H9 (cell line): Measurements from ENCODE around the gene FRAS1. TPM values are rescaled to one million over a fixed set of nuclear protein-coding genes. Genes with fewer than 3 reads are reported as not detected.
A peak's percentile ranks its signal among the peaks of the same experiment; 100 is the strongest.

Source experiments
- DNase-seq: peaks from one replicate; pipeline ENCODE4 v3.0.0-alpha.2; 2017
- H2AFZ ChIP-seq: one replicate; pipeline ENCODE4 v1.6.1; 2013; ENCODE audit warnings: mild to moderate bottlenecking, low read length, control low read depth, moderate library complexity
- H2AK5ac ChIP-seq: 2 replicates; pipeline ENCODE4 v1.6.1; 2013; ENCODE audit warnings: low read length, control low read depth, mixed read lengths; ENCODE audit not compliant: insufficient read length
- H2BK120ac ChIP-seq: one replicate; pipeline ENCODE4 v1.6.1; 2013; ENCODE audit warnings: low read depth, mild to moderate bottlenecking, low read length, control low read depth, inconsistent platforms; ENCODE audit not compliant: poor library complexity, severe bottlenecking
- H2BK12ac ChIP-seq: 2 replicates; pipeline ENCODE4 v1.6.1; 2013; ENCODE audit warnings: low read length, control low read depth, mixed read lengths, low read depth; ENCODE audit not compliant: insufficient read length
- H2BK15ac ChIP-seq: 2 replicates; pipeline ENCODE4 v1.6.1; 2013; ENCODE audit warnings: low read depth, low read length, control low read depth
- H2BK20ac ChIP-seq: one replicate; pipeline ENCODE4 v1.6.1; 2013; ENCODE audit warnings: low read depth, mild to moderate bottlenecking, low read length, control low read depth, inconsistent platforms; ENCODE audit not compliant: poor library complexity, severe bottlenecking
- H2BK5ac ChIP-seq: 2 replicates; pipeline ENCODE4 v1.6.1; 2013; ENCODE audit warnings: low read length, control low read depth, mixed read lengths; ENCODE audit not compliant: insufficient read length
- H3K14ac ChIP-seq: 2 replicates; pipeline ENCODE4 v1.6.1; 2013; ENCODE audit warnings: low read length, control low read depth; ENCODE audit not compliant: insufficient read depth
- H3K18ac ChIP-seq: 2 replicates; pipeline ENCODE4 v1.6.1; 2013; ENCODE audit warnings: low read depth, mild to moderate bottlenecking, mixed read lengths, low read length, control low read depth; ENCODE audit not compliant: insufficient read length
- H3K23ac ChIP-seq: 2 replicates; pipeline ENCODE4 v1.6.1; 2013; ENCODE audit warnings: low read length, control low read depth, mixed read lengths, low read depth; ENCODE audit not compliant: insufficient read length
- H3K23me2 ChIP-seq: 2 replicates; pipeline ENCODE4 v1.6.1; 2013; ENCODE audit warnings: low read depth, mild to moderate bottlenecking, mixed read lengths, low read length, control low read depth; ENCODE audit not compliant: insufficient read length, poor library complexity, severe bottlenecking
- H3K27ac ChIP-seq: 2 replicates; pipeline ENCODE4 v1.5.1; 2013; ENCODE audit warnings: low read length, control low read depth, mixed read lengths, low read depth; ENCODE audit not compliant: insufficient read length
- H3K27me3 ChIP-seq: 2 replicates; pipeline ENCODE4 v1.6.1; 2013; ENCODE audit warnings: low read length, control low read depth, inconsistent platforms; ENCODE audit not compliant: insufficient read depth
- H3K4ac ChIP-seq: 2 replicates; pipeline ENCODE4 v1.6.1; 2013; ENCODE audit warnings: low read depth, mild to moderate bottlenecking, control low read depth, inconsistent platforms, low read length, moderate library complexity
- H3K4me1 ChIP-seq: 2 replicates; pipeline ENCODE4 v1.6.1; 2013; ENCODE audit warnings: low read length, control low read depth, inconsistent platforms; ENCODE audit not compliant: insufficient read depth
- H3K4me2 ChIP-seq: 2 replicates; pipeline ENCODE4 v1.6.1; 2013; ENCODE audit warnings: low read length, control low read depth, mixed read lengths; ENCODE audit not compliant: insufficient read length, insufficient read depth
- H3K56ac ChIP-seq: 2 replicates; pipeline ENCODE4 v1.6.1; 2013; ENCODE audit warnings: low read depth, mild to moderate bottlenecking, mixed read lengths, low read length, control low read depth; ENCODE audit not compliant: insufficient read length
- H3K79me1 ChIP-seq: 2 replicates; pipeline ENCODE4 v1.6.1; 2013; ENCODE audit warnings: low read depth, mild to moderate bottlenecking, moderate library complexity, low read length, control low read depth, inconsistent platforms; ENCODE audit not compliant: insufficient read depth, poor library complexity, severe bottlenecking
- H3K79me2 ChIP-seq: 2 replicates; pipeline ENCODE4 v1.6.1; 2013; ENCODE audit warnings: low read length, control low read depth, inconsistent platforms; ENCODE audit not compliant: insufficient read depth
- H3K9ac ChIP-seq: 2 replicates; pipeline ENCODE4 v1.6.1; 2013; ENCODE audit warnings: low read length, control low read depth, mixed read lengths; ENCODE audit not compliant: insufficient read length; ENCODE audit errors: extremely low read depth
- H3K9me3 ChIP-seq: one replicate; pipeline ENCODE4 v1.6.1; 2013; ENCODE audit warnings: low read depth, low read length, inconsistent platforms; ENCODE audit not compliant: control insufficient read depth
- H3T11ph ChIP-seq: one replicate; pipeline ENCODE4 v1.6.1; 2013; ENCODE audit warnings: mild to moderate bottlenecking, low read length, control low read depth, inconsistent platforms
- H4K20me1 ChIP-seq: one replicate; pipeline ENCODE4 v1.6.1; 2013; ENCODE audit not compliant: control insufficient read depth, insufficient read length, insufficient read depth
- H4K5ac ChIP-seq: 2 replicates; pipeline ENCODE4 v1.6.1; 2013; ENCODE audit warnings: low read depth, mild to moderate bottlenecking, mixed read lengths, low read length, control low read depth; ENCODE audit not compliant: insufficient read length
- H4K8ac ChIP-seq: replicated peaks from 2 replicates; pipeline ENCODE4 v1.6.1; 2013; ENCODE audit warnings: low read length, control low read depth, mixed read lengths, low read depth; ENCODE audit not compliant: insufficient read length
- H4K91ac ChIP-seq: 2 replicates; pipeline ENCODE4 v1.6.1; 2013; ENCODE audit warnings: low read depth, mild to moderate bottlenecking, moderate library complexity, mixed read lengths, low read length, control low read depth; ENCODE audit not compliant: insufficient read length
- H3K27ac Mint-ChIP-seq, 3 experiments: 2 replicates in 2 of 3; 3 replicates in 1 of 3; pipeline ENCODE4 v1.8.0; 2020 to 2021; ENCODE audit warnings: mixed read lengths in 3 of 3, mild to moderate bottlenecking in 1 of 3, moderate library complexity in 1 of 3
- H3K27me3 Mint-ChIP-seq: 2 replicates; pipeline ENCODE4 v1.8.0; 2021; ENCODE audit warnings: low read depth, mild to moderate bottlenecking, moderate library complexity, mixed read lengths
- H3K36me3 Mint-ChIP-seq, 3 experiments: 2 replicates in 2 of 3; 3 replicates in 1 of 3; pipeline ENCODE4 v1.8.0; 2020 to 2021; ENCODE audit warnings: low read depth in 3 of 3, mixed read lengths in 3 of 3; ENCODE audit not compliant: insufficient read depth in 1 of 3
- H3K4me1 Mint-ChIP-seq, 2 experiments: 2 replicates each; pipeline ENCODE4 v1.8.0; 2020; ENCODE audit warnings: mixed read lengths in 2 of 2
- H3K4me3 Mint-ChIP-seq, 2 experiments: 2 replicates in 1 of 2; 3 replicates in 1 of 2; pipeline ENCODE4 v1.8.0; 2020 to 2021; ENCODE audit warnings: mild to moderate bottlenecking in 2 of 2, mixed read lengths in 2 of 2, moderate library complexity in 1 of 2
- H3K9me3 Mint-ChIP-seq, 2 experiments: 2 replicates in 1 of 2; 3 replicates in 1 of 2; pipeline ENCODE4 v1.8.0; 2020; ENCODE audit warnings: mild to moderate bottlenecking in 2 of 2, mixed read lengths in 2 of 2, moderate library complexity in 1 of 2
- WGBS: extraction: QIAGEN DNeasy Blood & Tissue Kit; methylation state at CpG from one replicate; pipeline ENCODE4 v1.1.7; 2013; ENCODE audit warnings: missing lambda C conversion rate, low lambda C conversion rate, mixed read lengths; ENCODE audit not compliant: insufficient read length; ENCODE audit errors: extremely low coverage; 5-methylcytosine and 5-hydroxymethylcytosine counted together
- total RNA-seq: library from RNA; stranded (reverse); gene quantifications from 2 replicates; pipeline ENCODE4 v1.2.1, GENCODE V29; 2021
- TF ChIP-seq, protein P1 (sequence below): fragments of 200-600 bp; sonication (generic); conservative IDR thresholded peaks from 3 replicates; pipeline ENCODE4 v1.8.0; 2021; ENCODE audit warnings: antibody characterized with exemption, mild to moderate bottlenecking

Gene FRAS1
- total RNA-seq, 1 experiment from 2014 or later = 58.5 TPM

DNA sequence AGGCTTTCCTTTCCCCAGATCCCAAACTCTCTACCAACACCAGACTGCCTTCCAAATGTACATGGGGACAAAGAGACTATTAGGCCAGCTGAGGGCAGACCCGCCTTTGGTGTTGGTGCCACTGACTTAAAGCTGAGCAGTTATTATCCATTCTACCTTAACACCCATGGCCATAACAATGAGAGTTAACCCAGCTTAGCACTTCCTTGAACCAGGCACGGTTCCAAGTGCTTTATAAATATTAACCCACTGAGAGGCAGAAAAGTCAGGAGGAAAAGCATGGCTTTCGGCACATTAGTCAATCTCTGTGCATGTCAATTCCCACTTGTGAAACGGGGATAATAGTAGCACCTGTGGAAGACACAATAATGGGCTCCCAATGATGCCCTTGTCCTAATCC lies 251.4 kb downstream of the FRAS1 start:
- peaks cover 22 to 28% (median 28%) of the 10 kb centered on the region in 3 experiments for H3K36me3 Mint-ChIP-seq
- no peaks in the 10 kb centered on the region; the same call in 1 of the 2 replicates for H3K27me3 Mint-ChIP-seq
- Histone ChIP-seq H4K5ac (no peak overlapping the region), H2BK120ac (no peak overlapping the region), H3T11ph (no peak overlapping the region), H2BK15ac (no peak overlapping the region), H4K91ac (no peak overlapping the region), H2AK5ac (no peak overlapping the region), H3K27me3 (no peaks in the 10 kb centered on the region), H3K9ac (no peak overlapping the region), H2BK20ac (no peak overlapping the region), H3K18ac (no peak overlapping the region), H2BK12ac (no peak overlapping the region), H3K27ac (no peak overlapping the region), H3K14ac (no peak overlapping the region), H3K4me1 (peaks cover 9% of the 10 kb centered on the region), H3K4ac (no peak overlapping the region), H4K8ac (no peak overlapping the region), H2AFZ (no peak overlapping the region), H3K79me1 (no peaks in the 10 kb centered on the region), H3K4me2 (no peak overlapping the region), H3K79me2 (no peaks in the 10 kb centered on the region), H3K56ac (no peak overlapping the region), H4K20me1 (no peaks in the 10 kb centered on the region), H3K9me3 (no peaks in the 10 kb centered on the region), H2BK5ac (no peak overlapping the region), H3K23ac (no peak overlapping the region), H3K23me2 (no peaks in the 10 kb centered on the region)
- WGBS = no CpG with 5 or more reads among the region's 4 CpGs
- peak overlapping the region in 1 of 3 experiments; percentile 62; a peak in 1 of 7 replicates for H3K27ac Mint-ChIP-seq
- H3K4me1 Mint-ChIP-seq = peaks cover 47 to 59% of the 10 kb centered on the region in 2 experiments
- TF ChIP-seq, protein P1, sequence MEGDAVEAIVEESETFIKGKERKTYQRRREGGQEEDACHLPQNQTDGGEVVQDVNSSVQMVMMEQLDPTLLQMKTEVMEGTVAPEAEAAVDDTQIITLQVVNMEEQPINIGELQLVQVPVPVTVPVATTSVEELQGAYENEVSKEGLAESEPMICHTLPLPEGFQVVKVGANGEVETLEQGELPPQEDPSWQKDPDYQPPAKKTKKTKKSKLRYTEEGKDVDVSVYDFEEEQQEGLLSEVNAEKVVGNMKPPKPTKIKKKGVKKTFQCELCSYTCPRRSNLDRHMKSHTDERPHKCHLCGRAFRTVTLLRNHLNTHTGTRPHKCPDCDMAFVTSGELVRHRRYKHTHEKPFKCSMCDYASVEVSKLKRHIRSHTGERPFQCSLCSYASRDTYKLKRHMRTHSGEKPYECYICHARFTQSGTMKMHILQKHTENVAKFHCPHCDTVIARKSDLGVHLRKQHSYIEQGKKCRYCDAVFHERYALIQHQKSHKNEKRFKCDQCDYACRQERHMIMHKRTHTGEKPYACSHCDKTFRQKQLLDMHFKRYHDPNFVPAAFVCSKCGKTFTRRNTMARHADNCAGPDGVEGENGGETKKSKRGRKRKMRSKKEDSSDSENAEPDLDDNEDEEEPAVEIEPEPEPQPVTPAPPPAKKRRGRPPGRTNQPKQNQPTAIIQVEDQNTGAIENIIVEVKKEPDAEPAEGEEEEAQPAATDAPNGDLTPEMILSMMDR = no peak
- peak overlapping the region in 1 of 2 experiments; percentile 38; a peak in 1 of 5 replicates for H3K4me3 Mint-ChIP-seq
- H3K9me3 Mint-ChIP-seq = peaks cover 0 to 5% of the 10 kb centered on the region in 2 experiments; a peak in 2 of 5 replicates
- DNase-seq = no peak
